HG03354 (cell line): ENCODE results near the gene FAXDC2.

Source experiments
- ATAC-seq: cut with Tn5 transposase; IDR thresholded peaks from one replicate; pipeline ENCODE4 v1.9.1; 2021; ENCODE audit warnings: mild to moderate bottlenecking; ENCODE audit not compliant: unreplicated experiment, poor library complexity, severe bottlenecking

FAXDC2 gene

DNA sequence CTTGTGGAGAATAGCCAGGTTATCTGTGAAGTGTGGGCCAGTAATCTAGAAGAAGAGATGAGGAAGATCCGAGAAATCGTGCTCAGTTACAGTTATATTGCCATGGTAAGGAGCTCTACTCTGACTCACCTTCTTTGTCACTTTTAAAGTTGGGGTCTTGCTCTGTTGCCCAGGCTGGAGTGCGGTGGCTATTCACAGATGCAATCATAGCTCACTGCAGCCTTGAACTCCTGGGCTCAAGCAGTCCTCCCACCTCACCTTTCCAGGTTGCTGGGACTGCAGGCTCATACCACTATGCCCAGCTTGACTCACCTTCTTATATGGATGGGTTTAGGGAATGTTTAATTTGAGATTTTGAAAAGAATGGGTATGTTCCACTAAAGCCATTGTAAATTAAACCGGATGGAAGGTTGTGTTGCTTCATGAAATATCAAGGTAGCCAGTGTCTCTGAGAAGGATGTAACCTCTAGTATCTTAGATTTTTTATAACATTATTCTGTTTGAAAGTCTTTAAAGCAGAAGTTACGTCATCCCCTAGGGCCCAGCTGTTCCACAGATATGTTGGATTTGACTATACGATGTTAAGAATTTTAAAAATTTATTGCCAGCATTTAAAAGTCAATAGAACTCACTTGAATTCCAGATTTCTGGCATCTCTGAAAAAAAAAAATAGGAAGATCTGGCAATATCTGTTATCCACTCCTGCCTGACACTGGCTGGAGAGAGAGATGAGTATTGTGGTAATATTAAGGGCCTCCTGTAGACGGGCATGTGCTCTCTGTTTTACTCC is 13.1 kb upstream of the FAXDC2 start:
- no peak for ATAC-seq

DNA sequence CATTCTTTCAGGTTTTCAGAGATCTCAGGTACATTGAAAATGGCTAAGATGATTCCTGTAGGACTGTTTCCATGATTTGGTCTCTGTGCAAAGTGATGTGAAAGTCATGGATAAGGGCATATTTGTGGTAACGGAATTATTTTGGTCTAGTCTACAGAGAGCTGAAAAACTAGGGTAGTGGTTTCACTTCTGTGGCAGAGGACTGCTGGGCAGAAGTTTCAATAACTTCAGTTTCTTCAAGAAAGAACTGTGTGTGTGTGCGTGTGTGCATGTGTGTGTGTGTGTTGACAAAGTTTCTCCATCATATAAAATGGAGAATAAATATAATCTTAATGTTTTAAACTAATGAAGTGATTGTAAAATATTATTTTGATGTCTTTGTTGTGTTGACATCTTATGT is 12.4 kb upstream of the FAXDC2 start:
- ATAC-seq = no peak

DNA sequence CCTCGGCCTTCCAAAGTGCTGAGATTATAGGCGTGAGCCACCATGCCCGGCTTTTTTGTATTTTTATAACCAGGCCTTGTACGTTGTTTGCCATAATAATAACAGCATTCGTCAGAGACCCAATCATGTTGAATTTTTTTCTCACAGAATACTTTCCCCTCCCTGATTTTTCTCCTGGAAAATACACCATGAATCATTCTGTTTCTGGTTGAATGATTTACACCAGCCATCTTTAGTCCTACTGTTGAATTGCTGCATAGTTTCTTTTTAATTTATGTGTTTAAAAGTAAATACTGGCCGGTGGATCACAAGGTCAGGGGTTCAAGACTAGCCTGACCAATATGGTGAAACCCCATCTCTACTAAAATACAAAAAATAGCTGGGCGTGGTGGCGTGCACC is 11.5 kb upstream of the FAXDC2 start:
- ATAC-seq = no peak

DNA sequence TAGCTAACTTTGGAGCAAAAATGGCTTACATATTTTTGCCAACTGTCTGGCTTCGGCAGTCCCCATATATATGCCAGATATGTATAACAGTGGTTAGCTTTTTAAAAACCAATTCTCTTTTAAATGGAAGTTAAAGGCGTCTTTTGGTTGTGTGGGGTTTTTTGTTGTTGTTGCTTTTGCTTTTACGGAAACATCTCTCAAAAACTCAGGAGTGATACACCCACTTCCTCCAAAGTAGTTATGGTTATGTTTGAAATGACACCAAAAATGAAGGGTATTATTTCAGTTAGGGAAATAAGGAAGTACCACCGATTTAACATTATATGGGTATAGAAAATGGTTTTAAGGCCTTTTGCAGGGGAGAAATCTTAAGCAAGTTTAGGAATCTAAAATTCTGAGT is 10.4 kb upstream of the FAXDC2 start:
- ATAC-seq = no peak

DNA sequence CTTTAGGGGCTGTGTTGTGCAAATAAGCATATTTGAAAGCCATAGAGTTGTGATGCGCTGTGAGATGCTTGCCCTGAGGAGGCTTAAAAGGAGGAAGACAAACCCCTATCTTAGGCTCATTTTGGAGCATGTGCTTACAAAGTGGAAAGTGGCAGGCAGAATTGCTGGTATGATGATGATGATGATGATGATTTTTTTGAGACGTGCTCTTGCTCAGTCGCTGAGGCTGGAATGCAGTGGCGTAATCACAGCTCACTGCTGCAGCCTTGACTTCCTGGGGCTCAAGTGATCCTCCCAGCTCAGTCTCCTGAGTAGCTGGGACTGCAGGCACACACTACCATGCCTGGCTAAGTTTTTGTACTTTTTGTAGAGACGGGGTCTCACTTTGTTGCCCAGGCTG is 9.7 kb upstream of the FAXDC2 start:
- ATAC-seq = no peak

DNA sequence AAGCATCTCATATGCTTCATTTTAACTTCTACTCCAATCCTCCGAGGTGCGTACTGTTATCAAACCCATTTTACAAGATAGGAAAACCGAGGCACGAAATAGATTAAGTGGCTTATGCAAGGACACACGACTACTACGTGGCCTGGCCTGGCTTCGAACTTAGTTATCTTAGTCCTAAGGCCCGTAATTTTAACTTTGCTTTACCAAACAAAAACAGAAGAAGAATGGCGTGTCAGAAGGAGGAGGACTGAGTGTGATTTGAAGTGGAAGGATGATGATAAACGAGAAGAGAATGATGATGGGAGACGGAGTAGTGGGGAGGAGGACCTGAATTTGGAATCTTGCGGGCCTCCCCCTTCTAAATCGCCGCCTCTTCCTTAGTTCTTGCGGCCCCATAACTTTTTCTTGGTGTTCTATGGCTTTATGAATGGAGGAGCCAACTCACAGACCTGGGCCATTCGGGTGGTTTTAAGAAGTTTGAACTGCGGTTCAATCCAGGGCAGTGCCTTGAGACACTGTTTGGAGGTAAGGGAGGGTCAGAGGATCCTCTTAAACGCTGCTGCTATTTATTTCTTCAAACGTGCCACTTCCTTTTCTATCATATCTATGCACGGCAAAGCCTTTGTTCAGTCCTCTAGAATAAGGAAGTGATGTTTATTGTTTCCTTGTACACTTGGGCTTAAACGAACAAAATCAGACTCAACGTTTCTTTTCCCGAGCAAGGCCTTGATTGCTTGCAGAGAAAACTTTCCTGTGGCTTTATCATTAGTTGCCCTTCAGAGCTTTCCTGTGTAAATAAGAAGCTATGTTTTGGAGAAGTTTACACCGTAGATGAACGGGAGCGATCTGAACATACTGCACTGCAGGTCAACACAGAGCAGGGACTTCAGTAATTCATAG is 8.8 kb upstream of the FAXDC2 start:
- ATAC-seq = no peak

DNA sequence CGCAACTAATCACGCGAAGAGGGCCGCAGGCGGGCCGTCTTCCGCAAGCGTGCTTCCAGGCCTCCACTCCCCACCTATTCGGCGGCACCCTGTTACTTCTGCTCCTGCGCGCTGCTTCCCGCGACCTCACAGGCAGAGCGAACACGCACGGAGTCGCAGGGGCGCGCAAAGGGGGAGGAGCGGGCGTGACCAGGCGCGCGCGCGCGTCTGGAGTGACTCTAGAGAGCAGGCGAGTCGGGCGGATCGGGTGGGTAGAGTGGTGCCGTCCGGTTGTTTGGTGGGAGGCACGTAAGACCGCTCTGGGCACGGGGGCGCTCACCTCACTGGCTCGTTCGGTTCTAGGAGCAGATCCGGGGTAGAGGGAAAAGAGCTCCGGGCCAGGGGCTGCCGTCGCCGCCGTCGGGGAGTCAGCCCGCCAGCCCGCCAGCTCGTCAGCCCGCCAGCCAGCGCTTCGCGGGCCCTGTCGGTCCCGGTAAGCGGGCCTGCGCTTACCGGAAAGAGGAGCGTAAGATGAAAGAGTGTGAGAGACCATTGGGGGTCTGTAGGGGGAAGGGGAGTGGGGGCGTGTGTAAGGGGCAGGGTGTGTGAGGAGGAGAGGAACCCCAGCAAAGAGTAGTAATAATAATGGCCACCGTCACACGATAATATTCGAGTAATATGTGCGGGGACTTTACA is 8.0 kb upstream of the FAXDC2 start, which contains the start of gene CNOT8:
Gene CNOT8 (plus strand): TSS at position 331 of the 675 bp plus-strand sequence. CDS start 4,652 bp downstream, outside the sequence.
- ATAC-seq = peak; percentile 80

DNA sequence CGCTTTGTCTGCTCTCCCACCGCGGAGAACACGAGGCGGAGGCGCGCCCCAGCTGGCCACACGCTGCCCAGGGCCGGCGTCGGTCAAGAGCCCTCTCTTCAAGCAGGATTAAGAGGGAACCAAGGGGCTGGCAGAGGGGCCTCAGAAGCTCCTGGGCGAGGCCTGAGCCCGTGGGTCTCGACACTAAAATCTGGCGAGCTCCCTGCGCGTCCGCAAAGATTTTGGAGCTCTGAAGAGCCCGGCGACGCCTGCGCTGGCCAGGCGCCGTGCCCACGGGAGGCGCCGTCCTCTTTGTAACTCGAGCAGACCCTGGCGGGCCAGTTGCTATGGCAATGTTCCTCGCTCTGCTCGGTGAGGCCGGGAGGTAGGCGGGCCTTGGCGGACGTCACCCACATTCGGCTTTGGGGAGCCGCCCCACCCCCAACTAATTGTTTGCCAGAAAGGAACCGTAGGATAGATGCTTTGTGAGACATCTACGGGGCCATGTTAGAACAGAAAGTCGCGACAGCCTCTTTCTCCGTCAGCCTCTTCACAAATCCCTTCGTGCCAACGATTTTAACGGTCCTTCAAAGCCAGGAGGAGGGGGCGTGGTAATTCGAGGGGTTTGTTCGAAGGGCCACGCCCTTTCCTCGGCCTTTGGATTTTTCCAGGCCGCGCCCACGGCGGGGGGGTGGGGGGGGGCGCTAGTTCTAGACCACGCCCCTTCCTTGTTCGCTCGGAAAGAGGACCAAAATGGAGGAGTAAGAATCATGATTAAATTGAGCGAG is 7.3 kb upstream of the FAXDC2 start:
- ATAC-seq = peak; percentile 71

DNA sequence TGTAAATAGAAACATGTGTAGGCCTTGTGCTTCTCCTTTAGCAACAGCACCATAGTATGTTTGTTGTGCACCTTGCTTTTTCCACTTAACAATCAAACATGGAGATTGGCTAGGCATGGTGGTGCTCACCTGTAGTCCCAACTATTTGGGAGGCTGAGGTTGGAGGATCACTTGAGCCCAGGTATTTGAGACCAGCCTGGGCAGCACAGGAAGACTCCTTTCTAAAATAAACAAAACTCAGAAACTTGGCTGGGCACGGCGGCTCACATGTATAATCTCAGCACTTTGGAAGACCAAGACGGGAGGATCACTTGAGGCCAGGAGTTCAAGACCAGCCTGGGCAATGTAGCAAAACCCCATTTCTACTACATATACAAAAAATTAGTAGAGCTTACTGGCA is 948 bp upstream of the FAXDC2 start:
- no peak for ATAC-seq

DNA sequence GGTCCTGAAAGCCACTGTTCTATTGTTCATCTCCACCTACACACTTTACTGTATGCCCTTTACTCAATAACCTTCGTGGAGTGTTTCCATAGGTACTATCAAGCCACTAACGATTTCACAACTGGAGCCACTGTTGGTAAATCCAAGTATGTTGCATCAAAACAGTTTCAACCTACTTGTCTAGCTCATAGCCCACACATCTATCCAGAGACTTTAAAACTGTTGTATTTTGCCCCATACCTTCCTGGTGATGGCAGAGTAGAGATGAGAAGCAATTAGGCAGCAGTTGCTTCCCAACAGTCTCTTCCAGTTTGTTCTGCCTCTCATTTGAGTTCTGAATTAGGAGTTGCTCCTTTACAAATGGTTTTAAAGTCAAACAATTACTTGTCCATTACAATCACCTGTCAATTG is 607 bp downstream of the FAXDC2 start:
- ATAC-seq = no peak

DNA sequence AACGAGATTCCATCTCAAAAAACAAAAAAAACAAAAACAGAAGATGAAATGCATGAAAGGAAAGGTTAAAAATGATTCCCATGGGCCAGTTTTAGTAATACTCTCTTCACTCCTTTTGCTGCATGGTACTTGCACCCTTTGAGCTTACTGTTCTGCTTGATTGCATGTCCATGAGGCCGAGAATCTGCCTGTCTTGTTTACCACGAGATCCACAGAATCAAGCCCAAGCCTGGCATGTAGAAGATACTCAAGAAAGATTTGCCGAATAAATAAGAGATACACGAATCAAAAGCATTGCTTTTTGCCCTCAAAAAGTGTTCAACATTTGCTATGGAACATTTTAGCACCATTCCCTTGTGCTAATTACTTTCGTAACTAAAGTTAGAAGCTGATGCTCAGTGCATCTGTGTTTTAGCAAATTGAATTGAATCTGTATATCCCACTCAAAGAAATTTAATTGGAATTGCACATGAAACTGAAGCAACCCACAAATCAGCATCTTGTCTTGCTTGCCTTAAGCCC is 1.1 kb downstream of the FAXDC2 start:
- ATAC-seq = no peak

DNA sequence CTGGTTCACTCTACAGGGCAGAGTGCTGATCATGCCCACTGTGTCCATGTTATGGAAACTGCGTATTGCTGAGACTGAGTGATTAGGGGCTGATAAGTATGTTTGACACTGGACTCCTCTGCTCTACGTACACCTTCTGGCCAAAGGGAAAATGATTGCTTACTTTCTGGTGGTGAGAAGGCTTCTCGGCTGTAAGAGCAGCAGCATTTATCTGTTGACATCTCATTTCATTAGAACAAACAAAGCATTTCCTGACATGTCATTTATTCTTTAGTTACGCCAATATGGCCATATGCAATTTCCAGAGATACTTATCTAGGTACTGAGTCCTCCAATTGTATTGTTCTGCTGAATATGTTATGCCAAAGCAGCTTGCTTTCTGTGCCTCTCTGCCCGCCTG is 5.6 kb downstream of the FAXDC2 start:
- no peak for ATAC-seq

DNA sequence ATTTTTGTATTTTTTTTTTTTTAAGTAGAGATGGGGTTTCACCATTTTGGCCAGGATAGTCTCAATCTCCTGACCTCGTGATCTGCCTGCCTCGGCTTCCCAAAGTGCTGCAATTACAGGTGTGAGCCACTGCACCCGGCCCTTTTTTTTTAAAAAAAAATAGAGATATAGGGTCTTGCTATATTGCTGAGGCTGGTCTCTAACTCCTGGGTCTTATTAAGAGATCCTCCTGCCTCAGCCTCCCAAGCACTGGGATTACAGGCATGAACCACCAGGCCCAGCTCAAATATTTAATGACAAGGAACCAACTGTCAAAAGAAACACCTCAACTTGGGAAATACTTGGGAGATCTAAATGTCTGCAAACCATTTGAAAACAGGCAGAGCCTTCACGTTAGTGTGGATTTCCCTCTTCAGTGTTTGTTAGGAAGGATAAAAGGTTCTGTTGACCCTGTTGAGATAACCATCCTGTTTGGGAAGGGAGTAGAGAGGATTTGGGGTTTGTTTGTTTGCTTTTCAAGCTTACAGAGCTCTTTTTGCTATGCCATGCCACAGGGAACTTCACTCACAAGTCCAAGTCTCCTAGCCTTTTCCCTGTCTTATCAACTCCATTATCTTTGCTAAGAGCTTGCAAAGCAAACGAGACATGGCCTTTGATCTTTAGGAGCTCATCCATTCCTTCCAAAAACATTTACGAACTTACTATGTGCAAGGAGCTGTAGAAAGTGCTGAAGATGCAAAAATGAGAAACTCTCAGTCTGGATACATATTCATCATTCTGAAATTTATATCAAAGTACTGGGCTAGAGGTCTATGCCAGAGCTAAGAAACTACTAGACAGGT is 7.5 kb downstream of the FAXDC2 start:
- no peak for ATAC-seq

DNA sequence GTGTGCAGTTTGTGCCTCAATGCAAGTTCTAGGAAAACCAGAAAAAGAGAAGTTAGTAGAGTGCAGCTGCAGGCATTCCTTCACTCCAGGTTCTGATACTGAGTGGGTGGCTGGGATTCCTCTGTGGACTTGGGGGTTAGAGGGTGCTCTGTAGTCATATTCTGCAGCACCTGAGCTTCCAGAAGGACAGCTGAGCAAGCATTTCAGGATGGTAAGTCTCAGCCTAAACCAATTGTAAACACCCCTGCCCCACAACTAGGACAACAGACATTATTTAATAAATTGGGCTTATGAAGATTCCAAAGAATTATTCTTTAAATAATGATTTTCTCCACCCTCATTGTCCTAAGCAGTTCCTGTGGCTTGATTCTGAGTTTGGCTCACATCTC is 9.1 kb downstream of the FAXDC2 start:
- ATAC-seq = no peak

DNA sequence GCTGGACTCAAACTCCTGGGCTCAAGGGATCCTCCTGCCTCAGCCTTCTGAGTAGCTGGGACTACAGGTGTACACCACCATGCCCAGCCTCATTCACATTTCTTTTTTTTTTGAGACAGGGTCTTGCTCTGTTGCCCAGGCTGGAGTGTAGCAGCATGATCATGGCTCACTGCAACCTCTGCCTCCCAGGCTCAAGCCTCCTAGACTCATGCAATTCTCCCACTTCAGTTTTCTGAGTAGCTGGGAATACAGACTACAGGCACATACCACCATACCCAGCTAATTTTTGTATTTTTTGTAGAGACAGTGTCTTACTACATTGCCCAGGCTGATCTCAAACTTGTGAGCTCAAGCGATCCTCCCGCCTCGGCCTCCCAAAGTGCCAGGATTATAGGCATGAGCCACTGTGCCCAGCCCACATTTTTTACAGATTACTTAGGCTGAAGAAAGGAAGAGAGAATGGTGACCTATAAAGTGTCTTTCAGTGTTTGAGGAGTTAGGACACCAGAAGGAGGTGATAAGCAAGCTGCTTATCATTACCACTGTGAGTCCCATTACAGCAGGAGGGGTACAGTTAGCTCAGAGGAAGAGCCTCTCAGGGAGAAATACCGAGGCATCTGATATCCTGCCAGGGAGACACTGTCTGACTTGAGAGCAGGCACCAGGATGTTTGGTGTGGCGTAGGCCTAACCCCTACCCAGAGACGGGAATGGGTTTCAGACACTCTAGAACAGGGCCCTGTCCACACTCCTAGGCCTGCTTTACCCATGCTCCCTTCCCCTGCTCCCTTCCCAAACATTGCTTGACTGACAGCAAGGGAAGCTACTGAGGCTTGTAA is 9.7 kb downstream of the FAXDC2 start:
- ATAC-seq = no peak

DNA sequence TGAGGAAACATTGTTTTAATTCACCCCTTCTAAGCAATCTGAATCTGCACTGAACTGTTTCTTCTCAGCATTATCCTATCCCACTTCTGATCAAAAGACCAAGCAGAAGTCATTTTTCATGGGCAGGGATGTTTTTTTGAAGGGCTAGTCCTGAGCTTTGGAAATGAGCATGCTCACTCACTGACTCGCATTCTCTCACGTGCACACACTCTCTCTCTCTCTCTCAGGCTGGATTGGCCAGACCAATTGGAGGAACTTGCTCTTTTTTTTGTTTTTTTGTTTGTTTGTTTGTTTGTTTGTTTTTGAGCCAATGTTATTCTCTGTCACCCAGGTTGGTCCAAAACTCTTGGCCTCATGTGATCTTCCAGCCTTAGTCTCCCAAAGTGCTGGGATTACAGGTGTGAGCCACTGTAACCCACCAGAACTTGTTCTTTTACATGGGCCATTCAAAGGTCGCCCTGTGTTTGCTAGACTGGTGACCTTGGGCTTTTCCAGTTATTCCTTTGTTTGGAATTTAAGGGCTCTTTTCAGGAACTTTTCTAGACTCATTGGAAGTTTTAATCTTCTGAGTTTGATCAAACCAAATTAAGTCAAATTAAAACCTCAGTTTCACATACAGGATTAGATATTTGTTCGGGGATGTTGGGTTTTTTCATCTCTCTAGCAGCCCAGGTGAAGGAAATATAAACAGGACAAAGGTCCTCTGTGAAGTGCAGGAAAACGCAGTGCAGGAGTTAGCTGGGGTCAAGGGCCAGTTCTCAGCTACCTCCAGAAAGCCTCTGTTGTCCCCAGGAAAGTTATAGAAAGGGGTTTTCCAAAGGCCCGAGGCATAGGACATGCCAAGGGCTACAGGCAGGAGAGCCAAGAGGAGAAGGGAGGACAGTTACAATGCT is 13.1 kb downstream of the FAXDC2 start:
- ATAC-seq = no peak

DNA sequence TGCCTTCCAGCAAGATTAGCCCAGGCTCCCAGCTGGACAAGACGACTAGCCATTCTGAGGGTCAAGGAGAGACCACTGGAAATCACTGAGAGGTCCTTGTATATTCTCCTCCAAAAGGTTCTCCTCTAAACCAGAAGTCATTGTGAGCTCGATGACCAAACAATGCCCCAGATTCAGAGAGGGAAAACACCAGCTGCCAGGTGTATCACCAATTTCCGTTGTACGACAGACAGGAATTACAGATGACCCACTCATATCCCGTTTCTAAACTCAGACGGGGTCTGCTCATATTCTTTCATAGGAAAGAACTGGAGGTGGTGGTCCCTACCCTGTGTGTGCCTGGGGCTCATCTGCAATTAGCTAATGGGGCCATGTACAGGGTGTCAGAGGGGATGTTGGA is 14.2 kb downstream of the FAXDC2 start:
- ATAC-seq = no peak
